Measurements from ENCODE around the gene CHAF1B.

GRCh38 chr21:36412916-36413315 lies 27.7 kb downstream of the CHAF1B start:
- TF ChIP-seq CTCF (IDR thresholded peaks at IDR 0.05; ENCODE audit: insufficient read depth, low read length, poor library complexity, severe bottlenecking) (no peak), EZH2phosphoT487 (conservative IDR thresholded peaks at IDR 0.05; ENCODE audit: low read length) (no peak)
